IPS-20b (cell line): ENCODE results near the gene SLC12A4.
"Not testable (repeated sequence)": the region's sequence is repeated elsewhere in the genome, so short reads cannot be mapped to it uniquely, and the experiment has no call there.

Experiments
- H3K27ac ChIP-seq: one replicate; pipeline ENCODE4 v1.5.1; 2013; ENCODE audit warnings: low read length
- H3K27me3 ChIP-seq: 2 replicates; pipeline ENCODE4 v1.6.1; 2013; ENCODE audit warnings: mild to moderate bottlenecking, low read length, inconsistent platforms; ENCODE audit not compliant: insufficient read depth
- H3K36me3 ChIP-seq: 2 replicates; pipeline ENCODE4 v1.6.1; 2013; ENCODE audit warnings: low read depth, mild to moderate bottlenecking, inconsistent platforms, low read length, moderate library complexity; ENCODE audit not compliant: insufficient read depth
- H3K4me1 ChIP-seq: 2 replicates; pipeline ENCODE4 v1.6.1; 2013; ENCODE audit warnings: mild to moderate bottlenecking, control low read depth, inconsistent platforms, low read length, moderate library complexity; ENCODE audit not compliant: insufficient read depth
- H3K4me3 ChIP-seq: 2 replicates; pipeline ENCODE4 v1.5.1; 2013; ENCODE audit warnings: mild to moderate bottlenecking, low read length, inconsistent platforms
- H3K9ac ChIP-seq: 2 replicates; pipeline ENCODE4 v1.6.1; 2013; ENCODE audit warnings: low read depth, mild to moderate bottlenecking, inconsistent platforms, low read length, moderate library complexity
- H3K9me3 ChIP-seq: 2 replicates; pipeline ENCODE4 v1.6.1; 2013; ENCODE audit warnings: mild to moderate bottlenecking, low read depth, low read length, inconsistent platforms; ENCODE audit not compliant: insufficient read depth

SLC12A4 gene

GRCh38 chr16:67968400-67969253 is at the start of gene SLC12A4:
Gene SLC12A4 (minus strand): TSS chr16:67968637. CDS start chr16:67968553, 84 bp downstream.
- Histone ChIP-seq H3K4me1 (peaks cover 22% of the 10 kb centered on the region), H3K9me3 (no peaks in the 10 kb centered on the region), H3K4me3 (peak within 1 kb of the TSS; percentile 72), H3K9ac (peak within 1 kb of the TSS; percentile 65; the same call in 1 of the 2 replicates), H3K27me3 (peaks cover 8% of the 10 kb centered on the region; the same call in 1 of the 2 replicates), H3K27ac (no peak within 1 kb of the TSS), H3K36me3 (no peaks in the 10 kb centered on the region)

GRCh38 chr16:68015681-68016080 is 47.2 kb upstream of the SLC12A4 start, which contains the start of gene DPEP2NB:
Gene DPEP2NB (minus strand): TSS chr16:68015911. CDS start chr16:68015770, 141 bp downstream.
- H3K4me1 ChIP-seq: no peaks in the 10 kb centered on the region
- H3K9me3 ChIP-seq: no peaks in the 10 kb centered on the region
- no peaks in the 10 kb centered on the region for H3K36me3 ChIP-seq
- no peak within 1 kb of the TSS for H3K4me3 ChIP-seq
- no peak within 1 kb of the TSS for H3K27ac ChIP-seq
- H3K9ac ChIP-seq: no peak within 1 kb of the TSS
- H3K27me3 ChIP-seq: no peaks in the 10 kb centered on the region

GRCh38 chr16:68013440-68013839 is 45.0 kb upstream of the SLC12A4 start:
- Histone ChIP-seq H3K4me3 (no peak overlapping the region), H3K4me1 (0 out of 2 replicates have a peak, but pooled peaks cover 2% of the 10 kb centered on the region), H3K9me3 (no peaks in the 10 kb centered on the region), H3K27ac (no peak overlapping the region), H3K9ac (no peak overlapping the region), H3K36me3 (no peaks in the 10 kb centered on the region), H3K27me3 (no peaks in the 10 kb centered on the region)

GRCh38 chr16:68009872-68010271 is 41.4 kb upstream of the SLC12A4 start:
- not testable (repeated sequence) for H3K9ac ChIP-seq, H3K36me3 ChIP-seq, H3K27ac ChIP-seq, H3K9me3 ChIP-seq, H3K4me3 ChIP-seq, H3K27me3 ChIP-seq, H3K4me1 ChIP-seq

- H3K27me3 ChIP-seq: no peaks in the 10 kb centered on the region
- H3K36me3 ChIP-seq: no peaks in the 10 kb centered on the region
- peaks cover 2% of the 10 kb centered on the region; the same call in 1 of the 2 replicates for H3K4me1 ChIP-seq
- no peak overlapping the region for H3K27ac ChIP-seq
- no peak overlapping the region; the same call in 1 of the 2 replicates for H3K9ac ChIP-seq
- no peak overlapping the region for H3K4me3 ChIP-seq
- H3K9me3 ChIP-seq: no peaks in the 10 kb centered on the region
Measured at GRCh38 chr16:68009157-68009735, 40.8 kb upstream of the SLC12A4 start.

GRCh38 chr16:68005786-68006286 is 37.4 kb upstream of the SLC12A4 start:
- H3K4me3 ChIP-seq: no peak overlapping the region
- H3K27me3 ChIP-seq: no peaks in the 10 kb centered on the region
- H3K27ac ChIP-seq: no peak overlapping the region
- H3K4me1 ChIP-seq: peaks cover 2% of the 10 kb centered on the region; the same call in 1 of the 2 replicates
- H3K9me3 ChIP-seq: no peaks in the 10 kb centered on the region
- peak overlapping the region; percentile 36; the same call in 1 of the 2 replicates for H3K9ac ChIP-seq
- H3K36me3 ChIP-seq: no peaks in the 10 kb centered on the region

GRCh38 chr16:68005211-68005610 is 36.8 kb upstream of the SLC12A4 start:
- Histone ChIP-seq H3K27ac (no peak overlapping the region), H3K4me3 (no peak overlapping the region), H3K9ac (no peak overlapping the region), H3K27me3 (no peaks in the 10 kb centered on the region), H3K9me3 (no peaks in the 10 kb centered on the region), H3K4me1 (peaks cover 2% of the 10 kb centered on the region; the same call in 1 of the 2 replicates), H3K36me3 (no peaks in the 10 kb centered on the region)

GRCh38 chr16:68003031-68003430 is 34.6 kb upstream of the SLC12A4 start:
- H3K9me3 ChIP-seq: no peaks in the 10 kb centered on the region
- H3K36me3 ChIP-seq: no peaks in the 10 kb centered on the region
- no peak overlapping the region for H3K27ac ChIP-seq
- no peak overlapping the region for H3K4me3 ChIP-seq
- H3K4me1 ChIP-seq: no peaks in the 10 kb centered on the region; the same call in 1 of the 2 replicates
- H3K9ac ChIP-seq: no peak overlapping the region
- H3K27me3 ChIP-seq: no peaks in the 10 kb centered on the region

GRCh38 chr16:68000450-68000849 is 32.0 kb upstream of the SLC12A4 start:
- Histone ChIP-seq H3K27ac (no peak overlapping the region), H3K4me1 (no peaks in the 10 kb centered on the region), H3K27me3 (no peaks in the 10 kb centered on the region), H3K36me3 (no peaks in the 10 kb centered on the region), H3K4me3 (no peak overlapping the region), H3K9ac (no peak overlapping the region), H3K9me3 (no peaks in the 10 kb centered on the region)

GRCh38 chr16:67999985-68000384 is 31.5 kb upstream of the SLC12A4 start:
- H3K36me3 ChIP-seq: no peaks in the 10 kb centered on the region
- no peaks in the 10 kb centered on the region for H3K4me1 ChIP-seq
- no peaks in the 10 kb centered on the region for H3K27me3 ChIP-seq
- H3K9me3 ChIP-seq: no peaks in the 10 kb centered on the region
- no peak overlapping the region for H3K27ac ChIP-seq
- no peak overlapping the region for H3K9ac ChIP-seq
- no peak overlapping the region for H3K4me3 ChIP-seq

- H3K4me1 ChIP-seq, H3K9ac ChIP-seq, H3K27me3 ChIP-seq, H3K27ac ChIP-seq, H3K9me3 ChIP-seq, H3K4me3 ChIP-seq, H3K36me3 ChIP-seq: not testable (repeated sequence)
Measured at GRCh38 chr16:67998779-67999688, 30.6 kb upstream of the SLC12A4 start, which contains the start of gene DPEP2. Gene DPEP2 (minus strand): TSS chr16:67999484. CDS start chr16:67993212, 6,272 bp downstream.
